ENCODE results near the gene ANKRD33B.

ANKRD33B gene

GRCh38 chr5:10702911-10703491, 139.1 kb downstream of the ANKRD33B start:
- H3K4me3 ChIP-seq (ENCODE audit: low read depth, low read length), result no peak overlapping the region
- no peak for TF ChIP-seq CTCF (IDR thresholded peaks at IDR 0.05; ENCODE audit: borderline replicate concordance, insufficient read depth, low read depth, low read length)

GRCh38 chr5:10703676-10704075, 139.8 kb downstream of the ANKRD33B start:
- no peak overlapping the region for H3K4me3 ChIP-seq (ENCODE audit: low read depth, low read length)
- TF ChIP-seq CTCF (IDR thresholded peaks at IDR 0.05; ENCODE audit: borderline replicate concordance, insufficient read depth, low read depth, low read length), result no peak

DNA sequence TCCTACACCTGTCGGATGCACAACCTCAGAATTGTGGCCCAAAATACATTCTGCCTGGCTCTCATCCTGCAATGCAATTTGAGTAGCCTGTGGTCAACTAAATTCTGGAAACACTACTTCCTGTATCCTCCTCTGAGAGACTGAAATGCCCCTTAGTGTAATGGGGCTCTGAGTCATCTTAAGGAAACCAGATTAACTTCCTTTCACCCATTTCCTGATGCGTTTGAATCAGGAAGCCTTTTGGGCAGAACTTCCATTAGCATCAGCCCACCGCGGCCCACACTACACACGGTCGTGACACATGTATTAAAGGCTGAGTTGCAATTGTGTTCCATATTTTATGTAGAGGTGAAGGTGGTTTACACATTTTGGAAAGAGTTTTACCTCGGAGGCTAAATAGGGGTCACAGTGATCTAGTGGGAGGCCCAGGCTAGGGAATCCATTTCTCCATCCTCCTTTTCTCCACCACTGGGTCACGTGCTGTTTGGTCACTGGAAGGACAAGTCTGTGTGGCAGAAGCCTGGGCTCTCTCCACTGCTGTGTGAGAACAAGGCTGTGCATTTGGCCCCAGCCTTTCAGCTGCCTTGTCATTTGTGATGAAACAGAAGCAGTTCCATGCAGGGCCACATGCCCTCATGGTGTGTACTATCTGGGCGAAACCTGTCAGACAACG, 141.2 kb downstream of the ANKRD33B start:
- TF ChIP-seq CTCF (IDR thresholded peaks at IDR 0.05; ENCODE audit: borderline replicate concordance, insufficient read depth, low read depth, low read length), result no peak
- H3K4me3 ChIP-seq (ENCODE audit: low read depth, low read length), result no peak overlapping the region

DNA sequence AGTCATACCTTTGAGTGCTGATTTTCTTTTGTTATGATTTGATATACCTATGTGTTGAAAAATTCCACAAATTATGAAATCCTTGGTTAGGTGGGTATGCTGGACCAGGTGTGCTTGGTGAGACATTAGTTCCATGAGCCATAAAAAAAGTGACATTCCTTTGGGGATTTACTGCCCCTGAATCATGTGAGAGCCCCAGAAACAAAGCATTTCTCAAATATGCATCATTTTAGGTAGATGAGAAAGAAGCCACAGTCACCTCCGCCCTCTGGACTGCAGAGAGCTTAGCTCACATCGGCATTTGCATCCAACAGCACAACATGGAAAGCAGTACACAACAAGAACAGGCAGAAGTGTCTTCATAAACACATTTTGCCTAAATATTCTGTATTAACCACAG, 141.9 kb downstream of the ANKRD33B start:
- no peak overlapping the region for H3K4me3 ChIP-seq (ENCODE audit: low read depth, low read length)
- TF ChIP-seq CTCF (IDR thresholded peaks at IDR 0.05; ENCODE audit: borderline replicate concordance, insufficient read depth, low read depth, low read length), result no peak

DNA sequence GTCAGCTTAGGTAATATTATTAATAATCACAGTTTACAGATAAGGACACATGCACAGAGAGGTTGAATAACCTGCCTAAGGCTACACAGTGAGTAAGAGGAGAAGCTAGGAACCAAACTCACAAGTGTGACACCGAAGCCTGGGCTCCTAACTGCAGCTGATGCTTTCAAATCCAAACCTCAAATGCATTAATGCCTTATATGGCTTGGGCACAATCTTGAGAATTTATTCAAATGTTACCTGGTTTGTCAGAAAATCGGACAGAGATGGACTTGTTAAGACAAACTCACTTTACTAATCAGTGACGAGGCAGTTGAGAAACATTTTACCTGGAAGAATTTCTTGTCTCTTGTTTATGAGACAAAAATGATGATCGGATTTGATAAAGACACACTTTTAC, 142.5 kb downstream of the ANKRD33B start:
- TF ChIP-seq CTCF (IDR thresholded peaks at IDR 0.05; ENCODE audit: borderline replicate concordance, insufficient read depth, low read depth, low read length), result no peak
- no peak overlapping the region for H3K4me3 ChIP-seq (ENCODE audit: low read depth, low read length)

Data from GM12875 (cell line).